Gastrocnemius medialis (tissue), 4 donors: ENCODE results near the gene CLUH.

Experiments used
- POLR2A ChIP-seq, 2 donors: fragments of 450-650 bp; IDR thresholded peaks; one replicate each; pipeline ENCODE4 v1.6.1; 2017; ENCODE audit warnings: antibody characterized with exemption in 2 of 2, mild to moderate bottlenecking in 2 of 2, moderate library complexity in 2 of 2
- TF ChIP-seq, protein P1 (sequence below), 5 experiments: fragments of 450-650 bp in 3 of 5; fragments of 200-600 bp in 2 of 5; sonication (generic) in 2 of 5; IDR thresholded peaks in 4 of 5; conservative IDR thresholded peaks in 1 of 5; 1 replicate in 4 of 5; 2 replicates in 1 of 5; pipeline ENCODE4 v1.5.1; 2016 to 2019; ENCODE audit warnings: antibody characterized with exemption in 5 of 5, mild to moderate bottlenecking in 3 of 5, moderate library complexity in 3 of 5

DNA sequence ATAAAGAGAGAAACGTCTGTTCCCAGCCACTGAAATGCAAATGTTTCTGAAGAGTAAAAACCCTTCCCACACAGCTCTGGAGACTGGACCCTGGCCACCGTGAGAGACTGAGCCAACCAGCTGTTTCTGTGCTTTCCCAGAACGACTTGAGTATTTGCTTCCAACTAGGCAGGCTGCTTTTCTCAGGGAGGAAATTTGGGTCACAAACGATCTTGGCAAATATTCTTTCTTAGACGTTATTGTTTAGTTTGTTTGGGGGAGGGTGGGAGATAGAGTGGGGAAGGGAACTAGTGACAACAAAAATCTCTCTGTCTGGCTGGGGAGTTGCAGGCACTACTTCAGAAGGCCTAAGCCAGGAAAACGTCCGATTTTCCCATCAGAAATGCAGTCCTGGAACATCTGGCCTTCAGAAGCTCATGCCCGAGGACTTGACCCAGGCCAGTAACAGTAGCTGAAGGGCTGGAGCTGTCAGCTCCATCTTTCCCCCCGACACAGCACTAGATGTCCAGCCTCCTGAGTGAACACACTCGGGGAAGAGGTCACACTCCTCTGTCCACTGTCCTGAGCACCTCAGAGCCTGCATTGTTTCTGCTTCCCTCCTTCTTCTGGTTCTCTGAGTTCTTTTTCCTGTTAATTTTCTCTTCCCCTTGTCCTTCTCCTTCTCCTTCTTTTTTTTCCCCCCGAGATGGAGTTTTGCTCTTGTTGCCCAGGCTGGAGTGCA lies 33.9 kb upstream of the CLUH start:
- TF ChIP-seq, protein P1, sequence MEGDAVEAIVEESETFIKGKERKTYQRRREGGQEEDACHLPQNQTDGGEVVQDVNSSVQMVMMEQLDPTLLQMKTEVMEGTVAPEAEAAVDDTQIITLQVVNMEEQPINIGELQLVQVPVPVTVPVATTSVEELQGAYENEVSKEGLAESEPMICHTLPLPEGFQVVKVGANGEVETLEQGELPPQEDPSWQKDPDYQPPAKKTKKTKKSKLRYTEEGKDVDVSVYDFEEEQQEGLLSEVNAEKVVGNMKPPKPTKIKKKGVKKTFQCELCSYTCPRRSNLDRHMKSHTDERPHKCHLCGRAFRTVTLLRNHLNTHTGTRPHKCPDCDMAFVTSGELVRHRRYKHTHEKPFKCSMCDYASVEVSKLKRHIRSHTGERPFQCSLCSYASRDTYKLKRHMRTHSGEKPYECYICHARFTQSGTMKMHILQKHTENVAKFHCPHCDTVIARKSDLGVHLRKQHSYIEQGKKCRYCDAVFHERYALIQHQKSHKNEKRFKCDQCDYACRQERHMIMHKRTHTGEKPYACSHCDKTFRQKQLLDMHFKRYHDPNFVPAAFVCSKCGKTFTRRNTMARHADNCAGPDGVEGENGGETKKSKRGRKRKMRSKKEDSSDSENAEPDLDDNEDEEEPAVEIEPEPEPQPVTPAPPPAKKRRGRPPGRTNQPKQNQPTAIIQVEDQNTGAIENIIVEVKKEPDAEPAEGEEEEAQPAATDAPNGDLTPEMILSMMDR (IDR thresholded peaks at IDR 0.05 in 4 of 5, conservative IDR thresholded peaks at IDR 0.05 in 1 of 5), result no peak
- TF ChIP-seq POLR2A (IDR thresholded peaks at IDR 0.05), result no peak
